GM19468 (cell line): ENCODE data around the gene FRYL.

Experiments
- ATAC-seq: cut with Tn5 transposase; IDR thresholded peaks from one replicate; pipeline ENCODE4 v1.9.1; 2021; ENCODE audit warnings: mild to moderate bottlenecking, moderate library complexity, moderate number of reproducible peaks; ENCODE audit not compliant: unreplicated experiment; ENCODE audit errors: extremely low read depth

The FRYL gene

GRCh38 chr4:48635310-48635709 lies 144.8 kb downstream of the FRYL start:
- no peak for ATAC-seq

GRCh38 chr4:48634688-48635308 lies 145.3 kb downstream of the FRYL start:
- no peak for ATAC-seq

DNA sequence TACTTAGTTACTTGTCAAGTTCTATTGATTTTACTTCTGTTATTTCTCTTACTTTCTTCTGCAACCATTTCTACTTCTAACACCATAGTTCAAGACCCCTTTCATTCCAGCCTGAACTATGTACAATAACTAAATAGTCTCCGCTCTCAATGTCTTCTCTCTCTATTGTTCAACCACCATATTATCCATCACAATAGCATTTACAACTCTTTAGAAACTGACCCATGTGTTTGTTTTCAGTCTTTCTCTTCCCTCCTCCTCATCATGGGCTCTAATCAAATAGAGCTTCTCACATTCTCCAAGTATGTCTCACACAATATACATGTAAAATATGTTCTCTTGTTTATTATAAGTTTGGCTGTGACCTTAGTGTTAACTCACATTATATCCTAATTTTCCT lies 146.4 kb downstream of the FRYL start:
- no peak for ATAC-seq

- no peak for ATAC-seq
These were observed 150.6 kb downstream of the FRYL start for GRCh38 chr4:48629458-48629857.

DNA sequence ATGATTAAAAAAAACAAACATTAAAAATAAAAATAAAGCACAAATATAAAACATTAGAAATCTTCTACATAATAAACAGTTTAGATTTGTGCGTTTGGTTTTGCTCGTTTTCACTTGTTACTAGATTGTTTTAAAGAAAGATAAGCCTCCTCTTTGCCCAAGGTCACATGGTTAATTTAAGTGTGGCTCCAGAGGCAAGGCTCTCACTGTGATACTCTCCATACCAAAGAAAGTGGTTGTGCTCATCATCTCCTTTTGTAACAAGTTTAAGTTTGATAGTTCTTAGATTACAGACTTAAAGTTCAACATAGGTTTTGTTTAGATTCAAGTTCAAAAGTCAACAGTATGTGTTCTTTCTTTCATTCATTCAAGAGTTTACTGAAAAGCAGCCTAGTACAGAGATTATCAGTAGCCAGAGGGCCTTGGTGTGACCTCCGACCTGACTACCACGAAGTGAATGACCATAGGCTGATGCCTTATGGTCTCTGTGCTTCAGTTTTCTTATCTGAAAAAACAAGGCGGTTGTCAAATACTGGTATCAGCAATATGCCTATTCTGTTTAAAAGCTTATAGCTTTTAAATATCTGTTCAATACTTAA lies 156.8 kb downstream of the FRYL start:
- ATAC-seq: no peak

DNA sequence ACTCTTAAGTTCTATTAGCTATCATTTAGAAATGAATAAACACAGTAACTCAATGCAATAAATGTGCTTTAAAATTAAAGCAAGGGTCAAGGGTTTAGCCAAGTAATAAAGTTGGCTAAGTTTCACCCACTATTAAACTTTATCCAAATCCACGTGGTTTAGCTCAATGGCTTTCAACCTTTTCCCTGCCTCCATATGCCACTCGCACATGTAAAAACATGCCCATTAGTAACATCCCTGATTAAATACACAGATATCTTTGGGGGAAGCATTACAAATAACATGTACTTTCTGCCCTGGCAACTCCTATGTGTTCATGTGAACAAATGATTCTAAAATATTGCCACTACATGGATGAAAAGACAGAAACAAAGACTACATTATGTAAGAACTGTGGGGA lies 159.2 kb downstream of the FRYL start:
- ATAC-seq: no peak

- ATAC-seq: no peak
These were observed 160.0 kb downstream of the FRYL start for GRCh38 chr4:48620093-48620492.

GRCh38 chr4:48604527-48604926 lies 175.6 kb downstream of the FRYL start:
- no peak for ATAC-seq

DNA sequence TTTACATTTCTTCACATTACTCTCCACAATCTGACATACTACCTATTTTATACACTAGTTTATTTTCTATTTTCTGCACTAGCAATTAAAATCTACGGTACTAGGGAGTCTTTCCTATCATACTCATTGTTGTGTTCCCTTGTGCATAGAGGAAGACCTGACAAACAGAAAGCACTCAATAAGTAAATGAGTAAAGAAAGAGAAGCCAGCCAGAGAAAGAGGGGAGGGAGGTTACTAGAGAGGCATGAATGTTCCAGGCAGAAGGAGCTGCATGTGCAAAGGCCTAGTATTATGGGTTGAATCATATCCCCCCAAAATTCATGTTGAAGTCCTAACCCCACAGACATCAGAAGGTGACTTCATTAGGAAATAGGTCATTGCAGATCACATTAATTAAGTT lies 176.0 kb downstream of the FRYL start:
- ATAC-seq: no peak

GRCh38 chr4:48603366-48604003 lies 176.6 kb downstream of the FRYL start:
- no peak for ATAC-seq

- ATAC-seq: no peak
These were observed 177.3 kb downstream of the FRYL start for GRCh38 chr4:48602763-48603162.

DNA sequence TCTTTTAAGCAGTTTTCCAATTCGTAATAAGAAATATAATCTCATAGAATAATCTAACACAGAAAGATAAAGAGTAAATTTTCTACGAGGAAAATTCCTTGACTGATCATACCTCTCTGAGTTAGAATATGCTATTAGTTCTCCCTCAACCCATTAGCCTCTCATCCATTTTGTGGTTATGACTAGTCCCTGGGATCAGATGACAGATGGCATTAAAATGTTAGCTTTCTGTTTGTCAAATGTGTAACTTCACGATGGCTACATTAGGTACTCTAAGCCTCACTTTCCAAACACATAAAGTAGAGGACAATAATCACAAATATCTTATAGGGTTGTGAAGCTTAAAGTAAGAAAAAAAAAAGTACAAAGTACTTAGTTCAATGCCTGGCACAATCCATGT lies 177.9 kb downstream of the FRYL start:
- ATAC-seq: no peak

DNA sequence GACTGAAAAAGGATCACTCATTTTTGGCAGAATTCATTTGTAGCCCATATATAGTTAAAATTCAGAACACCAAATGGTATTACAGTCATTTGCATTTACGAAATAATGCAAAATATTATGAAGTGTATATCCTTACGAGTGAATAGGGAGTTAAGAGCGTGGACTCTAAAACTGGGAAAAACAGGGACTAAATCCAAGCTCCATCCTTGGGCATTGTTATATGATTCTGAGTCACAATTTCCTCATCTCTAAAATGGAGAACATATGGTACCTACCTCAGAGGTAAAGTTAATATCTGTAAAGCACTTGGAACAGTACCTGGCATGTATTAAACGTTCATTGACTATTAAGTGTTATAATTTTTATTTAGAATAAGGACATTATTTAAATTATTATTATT lies 183.7 kb downstream of the FRYL start:
- ATAC-seq: no peak

DNA sequence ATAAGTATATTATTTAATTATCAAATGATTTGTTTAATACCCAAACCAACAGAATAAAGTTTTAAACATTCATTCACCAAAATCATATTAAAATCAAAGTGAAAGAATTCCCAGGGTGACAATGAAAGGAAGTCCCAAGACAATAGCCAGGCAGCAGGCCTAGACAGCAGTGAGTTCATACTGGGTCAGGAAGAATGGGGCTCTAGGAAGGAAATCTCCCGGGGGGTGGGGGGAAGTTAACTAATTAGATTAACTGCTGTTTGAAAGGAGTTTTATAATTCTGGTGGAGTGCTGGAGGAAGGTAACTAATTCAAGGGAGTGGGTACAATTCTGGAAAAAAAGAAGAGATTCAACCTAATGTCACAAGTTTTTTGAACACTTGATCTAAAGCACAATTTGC lies 185.9 kb downstream of the FRYL start:
- ATAC-seq: no peak

GRCh38 chr4:48591372-48591771 lies 188.7 kb downstream of the FRYL start:
- ATAC-seq: no peak

DNA sequence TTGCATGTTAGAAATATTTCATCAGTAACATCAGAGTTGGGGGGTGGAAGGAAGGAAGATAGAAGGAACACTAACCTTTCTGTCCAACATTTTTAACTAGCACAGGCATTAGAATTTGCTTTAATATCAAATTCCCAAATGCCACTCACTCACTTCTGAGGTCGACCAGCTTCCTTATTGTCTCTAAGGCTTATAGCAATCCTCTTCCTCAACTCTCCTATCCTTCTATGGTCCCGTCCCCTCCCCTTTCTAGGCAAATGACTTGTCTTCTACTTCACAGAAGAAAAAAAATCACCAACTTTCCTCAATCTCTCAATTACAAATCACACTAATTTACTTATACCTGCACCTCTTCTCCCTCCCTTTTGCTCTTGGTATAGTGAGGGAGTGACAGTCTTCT lies 189.2 kb downstream of the FRYL start:
- no peak for ATAC-seq

DNA sequence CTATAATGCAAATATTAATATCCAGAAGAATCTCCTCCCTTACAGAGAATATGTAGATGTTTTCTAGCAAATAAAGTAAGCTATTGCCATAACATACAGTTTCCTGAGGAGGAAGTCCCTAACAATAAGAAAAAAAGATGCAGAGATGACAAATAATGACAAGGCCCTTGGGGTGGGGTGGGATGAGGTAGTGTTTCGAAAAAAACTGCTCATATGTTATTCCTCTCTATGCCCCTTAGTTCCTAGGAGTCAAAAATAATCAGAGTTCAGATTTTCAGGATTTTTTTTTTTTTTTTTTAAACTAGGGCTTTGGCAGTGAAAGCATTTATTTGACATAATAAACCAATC lies 191.0 kb downstream of the FRYL start:
- ATAC-seq: no peak

- no peak for ATAC-seq
These were observed 191.6 kb downstream of the FRYL start for GRCh38 chr4:48588230-48589097.

GRCh38 chr4:48585401-48585800 lies 194.7 kb downstream of the FRYL start:
- ATAC-seq: no peak

- ATAC-seq: no peak
These were observed 201.7 kb downstream of the FRYL start for GRCh38 chr4:48578132-48578968.
